ENCODE results near the gene MLXIP. TPM values are rescaled to one million over a fixed set of nuclear protein-coding genes. Genes with fewer than 3 reads are reported as not detected.

Gene MLXIP
- total and polyA plus RNA-seq, 9 of the 15 experiments (the other 6 are each of a cell fraction or from before 2014, with no cell fraction given), result 2.2 to 66.3 (median 18.1) TPM

DNA sequence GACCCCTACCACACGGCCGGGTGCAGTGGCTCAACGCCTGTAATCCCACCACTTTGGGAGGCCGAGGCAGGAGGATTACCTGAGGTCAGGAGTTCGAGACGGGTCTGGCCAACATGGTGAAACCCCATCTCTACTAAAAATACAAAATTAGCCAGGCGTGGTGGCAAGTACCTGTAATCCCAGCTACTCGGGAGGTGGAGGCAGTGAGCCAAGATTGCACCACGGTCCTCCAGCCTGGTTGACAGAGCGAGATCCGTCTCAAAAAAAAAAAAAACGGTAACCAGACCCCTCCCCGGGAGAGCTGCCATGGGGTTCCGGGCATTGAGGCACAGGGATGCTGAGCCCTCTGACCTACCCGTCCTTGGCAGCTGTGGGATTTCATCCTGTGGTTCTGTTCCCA is 35.1 kb upstream of the MLXIP start:
- WGBS (ENCODE audit: insufficient coverage, low coverage, missing lambda C conversion rate), result 98% methylated on average over 8 of the region's 15 CpGs
- no peak overlapping the region for H3K4me2 ChIP-seq (ENCODE audit: insufficient read depth, low read length)
- 0 out of 4 replicates have a peak overlapping the region, but pooled peaks of 1 of the 2 experiments have one; percentile 1 for H3K9ac ChIP-seq (ENCODE audit: insufficient read depth in 1 of 2, low read depth in 2 of 2, low read length in 2 of 2)
- FAIRE-seq (no peak), DNase-seq (ENCODE audit: extremely low read depth in 1 of 4, low spot score in 3 of 4) (no peak), ATAC-seq (no peak)
- BruUV-seq (replicated peaks), result no TSS peak
- H3K4me3 ChIP-seq, result no peak overlapping the region
- H3K79me2 ChIP-seq (ENCODE audit: control insufficient read depth, insufficient read depth, low read length), result no peaks in the 10 kb centered on the region
- ChIA-PET POLR2A (interaction anchor here (0.9 kb wide), 1 partner anchor 11 kb away, joined by 3 read pairs; no protein-coding TSS in a partner anchor), CTCF (ENCODE audit: low intra/inter-chr PET ratio) (no interaction called here)
- no peaks in the 10 kb centered on the region for H3K27me3 ChIP-seq (ENCODE audit: control insufficient read depth in 2 of 2, insufficient read depth in 2 of 2, low read length in 2 of 2)
- TF ChIP-seq GTF2F1 (IDR thresholded peaks at IDR 0.05; ENCODE audit: low read depth, low read length) (no peak), EGR1 (conservative IDR thresholded peaks at IDR 0.05) (no peak), MTA3 (IDR thresholded peaks at IDR 0.05; ENCODE audit: borderline replicate concordance) (no peak), TCF3 (CRISPR knock-in tag; IDR thresholded peaks at IDR 0.05) (no peak), NFIC (IDR thresholded peaks at IDR 0.05) (no peak), ZNF263 (CRISPR knock-in tag; IDR thresholded peaks at IDR 0.05; ENCODE audit: borderline replicate concordance) (no peak), HSF4 (CRISPR knock-in tag; IDR thresholded peaks at IDR 0.05; ENCODE audit: borderline replicate concordance) (no peak)
- TF ChIP-seq, protein P1, sequence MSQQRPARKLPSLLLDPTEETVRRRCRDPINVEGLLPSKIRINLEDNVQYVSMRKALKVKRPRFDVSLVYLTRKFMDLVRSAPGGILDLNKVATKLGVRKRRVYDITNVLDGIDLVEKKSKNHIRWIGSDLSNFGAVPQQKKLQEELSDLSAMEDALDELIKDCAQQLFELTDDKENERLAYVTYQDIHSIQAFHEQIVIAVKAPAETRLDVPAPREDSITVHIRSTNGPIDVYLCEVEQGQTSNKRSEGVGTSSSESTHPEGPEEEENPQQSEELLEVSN (IDR thresholded peaks at IDR 0.05; ENCODE audit: borderline replicate concordance in 1 of 2, extremely low read depth in 1 of 2, insufficient read depth in 1 of 2, insufficient read length in 1 of 2, low read depth in 1 of 2, low read length in 1 of 2, poor library complexity in 1 of 2, severe bottlenecking in 1 of 2), result no peak
- TF ChIP-seq, protein P2, sequence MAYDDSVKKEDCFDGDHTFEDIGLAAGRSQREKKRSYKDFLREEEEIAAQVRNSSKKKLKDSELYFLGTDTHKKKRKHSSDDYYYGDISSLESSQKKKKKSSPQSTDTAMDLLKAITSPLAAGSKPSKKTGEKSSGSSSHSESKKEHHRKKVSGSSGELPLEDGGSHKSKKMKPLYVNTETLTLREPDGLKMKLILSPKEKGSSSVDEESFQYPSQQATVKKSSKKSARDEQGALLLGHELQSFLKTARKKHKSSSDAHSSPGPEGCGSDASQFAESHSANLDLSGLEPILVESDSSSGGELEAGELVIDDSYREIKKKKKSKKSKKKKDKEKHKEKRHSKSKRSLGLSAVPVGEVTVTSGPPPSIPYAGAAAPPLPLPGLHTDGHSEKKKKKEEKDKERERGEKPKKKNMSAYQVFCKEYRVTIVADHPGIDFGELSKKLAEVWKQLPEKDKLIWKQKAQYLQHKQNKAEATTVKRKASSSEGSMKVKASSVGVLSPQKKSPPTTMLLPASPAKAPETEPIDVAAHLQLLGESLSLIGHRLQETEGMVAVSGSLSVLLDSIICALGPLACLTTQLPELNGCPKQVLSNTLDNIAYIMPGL (CRISPR knock-in tag; IDR thresholded peaks at IDR 0.05), result no peak
- in situ Hi-C loops (cut with MboI), result loop anchor here (5.0 kb wide), 1 partner anchor 149 kb away; no protein-coding TSS in a partner anchor
- H3K27ac ChIP-seq (ENCODE audit: extremely low read depth, low read depth, low read length), result no peak overlapping the region
- no peak overlapping the region for H2AFZ ChIP-seq (ENCODE audit: low read depth, low read length)
- H3K9me1 ChIP-seq (ENCODE audit: control insufficient read depth, insufficient read depth, low read length), result no peaks in the 10 kb centered on the region
- no peaks in the 10 kb centered on the region for H3K9me3 ChIP-seq (replicated peaks; ENCODE audit: control insufficient read depth, insufficient read depth, low read depth, low read length)
- H3K4me1 ChIP-seq (replicated peaks in 1 of 2; ENCODE audit: control insufficient read depth in 2 of 2, insufficient read depth in 2 of 2, low read length in 2 of 2), result peaks cover 0 to 3% of the 10 kb centered on the region in 2 experiments; a peak in 1 of 5 replicates
- H3K36me3 ChIP-seq (ENCODE audit: control insufficient read depth, insufficient read depth, low read length), result peaks cover 51% of the 10 kb centered on the region; the same call in 1 of the 3 replicates
- intact Hi-C loops (cut with micrococcal nuclease), result no loop called here
- no peaks in the 10 kb centered on the region for H4K20me1 ChIP-seq (replicated peaks; ENCODE audit: control insufficient read depth, insufficient read depth, low read length)

All from K562 (cell line).